HCT116 (cell line): ENCODE measurements around the gene SCNN1B. TPM values are rescaled to one million over a fixed set of nuclear protein-coding genes. Genes with fewer than 3 reads are reported as not detected.

Source experiments
- ATAC-seq: fragments of 200-7000 bp; cut with Tn5 transposase; 2 replicates; pipeline ENCODE4 v1.9.1; 2020; ENCODE audit warnings: mild to moderate bottlenecking, moderate library complexity
- BruUV-seq: library from RNA; stranded (reverse); fragments of 400-500 nt; replicated peaks from 2 replicates; lab custom pipeline; 2021; lab: Mats Ljungman, UMichigan
- CTCF ChIA-PET: fragments of 300-600 bp; sonication (Branson Sonifier 250); formaldehyde crosslinking; loops from one replicate; lab custom pipeline; 2021; ENCODE audit warnings: antibody characterized with exemption; lab: Charles Lee
- POLR2A ChIA-PET: fragments of 300-600, 350-600 bp; sonication (Branson Sonifier 250); formaldehyde crosslinking; loops from one replicate; lab custom pipeline; 2021; ENCODE audit warnings: antibody characterized with exemption; lab: Charles Lee
- RAD21 ChIA-PET, 2 experiments: fragments of 300-600 bp; sonication (Branson Sonifier 250); formaldehyde crosslinking; loops; one replicate each; lab custom pipeline; 2023; ENCODE audit warnings: low total read pairs in 2 of 2; ENCODE audit not compliant: uncharacterized antibody in 2 of 2, unreplicated experiment in 2 of 2, low non-redundant PET in 1 of 2; lab: Charles Lee
- DNase-seq: peaks from one replicate; pipeline ENCODE4 v3.0.0-alpha.2; 2010; ENCODE audit warnings: low read depth, low spot score
- H2AFZ ChIP-seq: fragments of 200-600 bp; shearing (Covaris generic), sonication (generic); 2 replicates; pipeline ENCODE4 v1.6.1; 2017; ENCODE audit warnings: low read depth, mixed run types, mixed read lengths, antibody characterized with exemption, low read length; ENCODE audit not compliant: poor library complexity, severe bottlenecking
- H3K27ac ChIP-seq: 2 replicates; pipeline ENCODE4 v1.5.1; 2012; ENCODE audit warnings: low read depth, low read length
- H3K27me3 ChIP-seq: fragments of 200-600 bp; sonication (generic); 2 replicates; pipeline ENCODE4 v1.6.1; 2016; ENCODE audit warnings: mixed run types, low read length, mixed read lengths; ENCODE audit not compliant: insufficient read depth
- H3K36me3 ChIP-seq, 2 experiments: fragments of 200-500 bp in 1 of 2; fragments of 200-600 bp in 1 of 2; sonication (Bioruptor generic) in 1 of 2; sonication (generic) in 1 of 2; 2 replicates each; pipeline versions ENCODE4 v1.5.1 to v1.6.1; 2014 to 2016; ENCODE audit warnings: low read length in 2 of 2, inconsistent platforms in 1 of 2, mixed read lengths in 1 of 2, mixed run types in 1 of 2; ENCODE audit not compliant: insufficient read depth in 2 of 2, control insufficient read depth in 1 of 2
- H3K4me1 ChIP-seq, 2 experiments: fragments of 200-600 bp in 1 of 2; sonication (generic) in 1 of 2; 2 replicates each; pipeline versions ENCODE4 v1.5.1 to v1.6.1; 2012 to 2017; ENCODE audit warnings: low read length in 2 of 2, inconsistent platforms in 1 of 2, mild to moderate bottlenecking in 1 of 2, mixed read lengths in 1 of 2, mixed run types in 1 of 2, moderate library complexity in 1 of 2; ENCODE audit not compliant: insufficient read depth in 2 of 2, control insufficient read depth in 1 of 2
- H3K4me2 ChIP-seq: fragments of 200-600 bp; sonication (generic); 2 replicates; pipeline ENCODE4 v1.6.1; 2017; ENCODE audit warnings: mixed run types, low read length, mixed read lengths
- H3K4me3 ChIP-seq, 2 experiments: fragments of 200-600 bp in 1 of 2; sonication (generic) in 1 of 2; replicated peaks in 1 of 2; 2 replicates each; pipeline ENCODE4 v1.5.1; 2011 to 2016; ENCODE audit warnings: low read length in 2 of 2, control low read depth in 1 of 2, low read depth in 1 of 2, mild to moderate bottlenecking in 1 of 2, mixed read lengths in 1 of 2, mixed run types in 1 of 2
- H3K79me2 ChIP-seq: fragments of 200-600 bp; sonication (generic); 2 replicates; pipeline ENCODE4 v1.6.1; 2017; ENCODE audit warnings: mild to moderate bottlenecking, mixed run types, low read length, moderate library complexity, mixed read lengths; ENCODE audit not compliant: insufficient read depth
- H3K9ac ChIP-seq: fragments of 200-600 bp; sonication (generic); 2 replicates; pipeline ENCODE4 v1.6.1; 2016; ENCODE audit warnings: low read length, mixed read lengths
- H3K9me2 ChIP-seq: fragments of 200-600 bp; sonication (generic), shearing (Covaris generic); 2 replicates; pipeline ENCODE4 v1.6.1; 2017; ENCODE audit warnings: mixed run types, mild to moderate bottlenecking, moderate library complexity; ENCODE audit not compliant: insufficient read depth
- H3K9me3 ChIP-seq, 2 experiments: fragments of 200-500 bp in 1 of 2; fragments of 200-600 bp in 1 of 2; sonication (Bioruptor generic) in 1 of 2; sonication (generic) in 1 of 2; 2 replicates each; pipeline ENCODE4 v1.6.1; 2014 to 2017; ENCODE audit warnings: low read length in 2 of 2, mixed read lengths in 2 of 2, inconsistent platforms in 1 of 2, low read depth in 1 of 2, mild to moderate bottlenecking in 1 of 2, mixed run types in 1 of 2, moderate library complexity in 1 of 2; ENCODE audit not compliant: control insufficient read depth in 1 of 2, insufficient read depth in 1 of 2
- H4K20me1 ChIP-seq: fragments of 200-600 bp; sonication (generic), shearing (Covaris generic); 2 replicates; pipeline ENCODE4 v1.6.1; 2017; ENCODE audit warnings: mixed run types, mild to moderate bottlenecking, moderate library complexity; ENCODE audit not compliant: insufficient read depth
- JUND ChIP-seq: IDR thresholded peaks from 2 replicates; pipeline ENCODE4 v1.6.1; 2012
- POLR2A ChIP-seq: IDR thresholded peaks from 2 replicates; pipeline ENCODE4 v1.7.0; 2011; ENCODE audit warnings: borderline replicate concordance; ENCODE audit not compliant: insufficient read depth, insufficient read length; ENCODE audit errors: extremely low read depth
- SRF ChIP-seq: IDR thresholded peaks from 2 replicates; pipeline ENCODE4 v1.6.1; 2012; ENCODE audit warnings: low read depth
- YY1 ChIP-seq: IDR thresholded peaks from 2 replicates; pipeline ENCODE4 v1.6.1; 2011; ENCODE audit warnings: low read length, low read depth, moderate library complexity, mild to moderate bottlenecking; ENCODE audit not compliant: insufficient replicate concordance; ENCODE audit errors: extremely low read depth
- ZFX ChIP-seq: fragments of 450-650 bp; IDR thresholded peaks from 2 replicates; pipeline ENCODE4 v1.6.1; 2017
- intact Hi-C: fragments of 100-400 bp; cut with micrococcal nuclease; formaldehyde crosslinking; loops from 2 replicates; pipeline ENCODE4 v1.10.0; 2022
- total RNA-seq: library from RNA; stranded (reverse); gene quantifications from one replicate; pipeline ENCODE4 v1.2.1, GENCODE V29; 2021; ENCODE audit not compliant: unreplicated experiment
- TF ChIP-seq, protein P1 (sequence below), 3 experiments: fragments of 200-600 bp in 1 of 3; sonication (generic) in 1 of 3; IDR thresholded peaks in 2 of 3; conservative IDR thresholded peaks in 1 of 3; 2 replicates each; pipeline ENCODE4 v1.5.1; 2012 to 2017; ENCODE audit warnings: low read depth in 2 of 3, low read length in 2 of 3, antibody characterized with exemption in 1 of 3, borderline replicate concordance in 1 of 3, control low read depth in 1 of 3, mild to moderate bottlenecking in 1 of 3, mixed read lengths in 1 of 3, mixed run types in 1 of 3, moderate library complexity in 1 of 3; ENCODE audit not compliant: insufficient read depth in 1 of 3
- TF ChIP-seq, protein P2 (sequence below): IDR thresholded peaks from 2 replicates; pipeline ENCODE4 v1.6.1; 2012; ENCODE audit warnings: low read depth

Gene SCNN1B
- total RNA-seq, 1 experiment from 2014 or later = 0.37 TPM

DNA sequence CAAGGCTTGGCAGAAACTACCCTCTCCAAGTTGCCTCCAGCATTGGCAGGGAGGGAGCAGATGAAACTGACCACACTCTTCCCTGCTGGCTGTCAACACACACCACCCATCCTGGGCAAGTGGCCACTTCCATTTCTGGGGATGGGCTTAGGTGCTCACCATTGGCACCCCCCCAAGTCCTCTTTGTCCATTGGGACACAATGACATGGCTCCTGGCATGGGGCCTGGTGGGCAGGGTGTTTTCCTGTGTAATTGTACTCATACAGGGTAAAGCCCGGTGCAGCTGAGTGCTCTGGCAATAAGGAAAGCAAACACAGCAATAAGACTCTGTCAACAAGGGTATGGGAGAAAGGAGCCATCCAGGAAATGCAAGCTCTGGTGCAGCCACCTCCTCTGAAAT lies 22.6 kb downstream of the SCNN1B start:
- Histone ChIP-seq H3K9me2 (no peaks in the 10 kb centered on the region), H2AFZ (no peak overlapping the region), H3K9ac (no peak overlapping the region), H4K20me1 (no peaks in the 10 kb centered on the region), H3K79me2 (no peaks in the 10 kb centered on the region), H3K27ac (no peak overlapping the region), H3K4me2 (no peak overlapping the region), H3K9me3 (no peaks in the 10 kb centered on the region), H3K4me1 (no peaks in the 10 kb centered on the region), H3K27me3 (no peaks in the 10 kb centered on the region), H3K36me3 (no peaks in the 10 kb centered on the region)
- no TSS peak for BruUV-seq
- ChIA-PET CTCF (no interaction called here), POLR2A (no interaction called here), RAD21 (no interaction called here)
- DNase-seq (no peak), ATAC-seq (no peak)
- intact Hi-C loops = loop anchor here (10.0 kb wide), 1 partner anchor 100 kb away; no protein-coding TSS in a partner anchor
- TF ChIP-seq, protein P1, sequence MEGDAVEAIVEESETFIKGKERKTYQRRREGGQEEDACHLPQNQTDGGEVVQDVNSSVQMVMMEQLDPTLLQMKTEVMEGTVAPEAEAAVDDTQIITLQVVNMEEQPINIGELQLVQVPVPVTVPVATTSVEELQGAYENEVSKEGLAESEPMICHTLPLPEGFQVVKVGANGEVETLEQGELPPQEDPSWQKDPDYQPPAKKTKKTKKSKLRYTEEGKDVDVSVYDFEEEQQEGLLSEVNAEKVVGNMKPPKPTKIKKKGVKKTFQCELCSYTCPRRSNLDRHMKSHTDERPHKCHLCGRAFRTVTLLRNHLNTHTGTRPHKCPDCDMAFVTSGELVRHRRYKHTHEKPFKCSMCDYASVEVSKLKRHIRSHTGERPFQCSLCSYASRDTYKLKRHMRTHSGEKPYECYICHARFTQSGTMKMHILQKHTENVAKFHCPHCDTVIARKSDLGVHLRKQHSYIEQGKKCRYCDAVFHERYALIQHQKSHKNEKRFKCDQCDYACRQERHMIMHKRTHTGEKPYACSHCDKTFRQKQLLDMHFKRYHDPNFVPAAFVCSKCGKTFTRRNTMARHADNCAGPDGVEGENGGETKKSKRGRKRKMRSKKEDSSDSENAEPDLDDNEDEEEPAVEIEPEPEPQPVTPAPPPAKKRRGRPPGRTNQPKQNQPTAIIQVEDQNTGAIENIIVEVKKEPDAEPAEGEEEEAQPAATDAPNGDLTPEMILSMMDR (IDR thresholded peaks at IDR 0.05 in 2 of 3, conservative IDR thresholded peaks at IDR 0.05 in 1 of 3; ENCODE audit: borderline replicate concordance in 1 of 3, insufficient read depth in 1 of 3, low read depth in 2 of 3, low read length in 2 of 3) = no peak
- no peak for TF ChIP-seq ZFX
- TF ChIP-seq POLR2A = no peak
- TF ChIP-seq, protein P2, sequence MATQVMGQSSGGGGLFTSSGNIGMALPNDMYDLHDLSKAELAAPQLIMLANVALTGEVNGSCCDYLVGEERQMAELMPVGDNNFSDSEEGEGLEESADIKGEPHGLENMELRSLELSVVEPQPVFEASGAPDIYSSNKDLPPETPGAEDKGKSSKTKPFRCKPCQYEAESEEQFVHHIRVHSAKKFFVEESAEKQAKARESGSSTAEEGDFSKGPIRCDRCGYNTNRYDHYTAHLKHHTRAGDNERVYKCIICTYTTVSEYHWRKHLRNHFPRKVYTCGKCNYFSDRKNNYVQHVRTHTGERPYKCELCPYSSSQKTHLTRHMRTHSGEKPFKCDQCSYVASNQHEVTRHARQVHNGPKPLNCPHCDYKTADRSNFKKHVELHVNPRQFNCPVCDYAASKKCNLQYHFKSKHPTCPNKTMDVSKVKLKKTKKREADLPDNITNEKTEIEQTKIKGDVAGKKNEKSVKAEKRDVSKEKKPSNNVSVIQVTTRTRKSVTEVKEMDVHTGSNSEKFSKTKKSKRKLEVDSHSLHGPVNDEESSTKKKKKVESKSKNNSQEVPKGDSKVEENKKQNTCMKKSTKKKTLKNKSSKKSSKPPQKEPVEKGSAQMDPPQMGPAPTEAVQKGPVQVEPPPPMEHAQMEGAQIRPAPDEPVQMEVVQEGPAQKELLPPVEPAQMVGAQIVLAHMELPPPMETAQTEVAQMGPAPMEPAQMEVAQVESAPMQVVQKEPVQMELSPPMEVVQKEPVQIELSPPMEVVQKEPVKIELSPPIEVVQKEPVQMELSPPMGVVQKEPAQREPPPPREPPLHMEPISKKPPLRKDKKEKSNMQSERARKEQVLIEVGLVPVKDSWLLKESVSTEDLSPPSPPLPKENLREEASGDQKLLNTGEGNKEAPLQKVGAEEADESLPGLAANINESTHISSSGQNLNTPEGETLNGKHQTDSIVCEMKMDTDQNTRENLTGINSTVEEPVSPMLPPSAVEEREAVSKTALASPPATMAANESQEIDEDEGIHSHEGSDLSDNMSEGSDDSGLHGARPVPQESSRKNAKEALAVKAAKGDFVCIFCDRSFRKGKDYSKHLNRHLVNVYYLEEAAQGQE = no peak
- no peak for TF ChIP-seq JUND
- TF ChIP-seq YY1 = no peak
- no peak for TF ChIP-seq SRF
- TF ChIP-seq, all 23 proteins: peak for 0
- no peak overlapping the region for H3K4me3 ChIP-seq
